GM12891 (cell line): ENCODE data around the gene EPHX1.

Source experiments
- POLR2A ChIP-seq: IDR thresholded peaks from 2 replicates; pipeline ENCODE4 v1.6.1; 2011; ENCODE audit warnings: low read depth, low read length, control low read depth
- POLR2AphosphoS5 ChIP-seq: IDR thresholded peaks from 2 replicates; pipeline ENCODE4 v1.6.1; 2011; ENCODE audit warnings: low read depth, low read length, control low read depth
- TAF1 ChIP-seq: IDR thresholded peaks from 2 replicates; pipeline ENCODE4 v1.6.1; 2011; ENCODE audit warnings: low read depth, low read length, control low read depth

DNA sequence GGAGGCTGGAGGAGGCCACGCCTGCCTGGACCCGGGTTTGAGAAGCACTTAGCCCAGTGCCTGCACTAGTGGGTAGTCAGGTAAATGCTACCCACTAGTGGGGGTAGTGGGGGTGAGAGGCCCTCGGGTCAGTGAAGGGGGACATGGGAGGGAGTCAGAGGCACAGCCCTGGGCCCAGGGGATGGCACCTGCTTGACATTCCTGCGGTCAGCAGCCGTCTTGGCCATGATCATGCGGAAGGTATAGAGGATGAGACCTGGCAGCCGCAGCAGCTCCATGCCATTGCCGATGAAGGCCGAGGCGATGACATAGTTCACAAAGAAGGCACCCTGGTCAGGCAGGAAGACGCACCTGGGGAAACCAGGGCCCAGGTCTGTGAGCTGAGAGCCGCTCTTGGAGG, 43.5 kb downstream of the EPHX1 start:
- TF ChIP-seq POLR2AphosphoS5 = no peak
- TF ChIP-seq POLR2A = no peak
- no peak for TF ChIP-seq TAF1
